Smooth muscle cell of the brain vasculature (primary cell): ENCODE results near the gene LCP2.
A peak's percentile ranks its signal among the peaks of the same experiment; 100 is the strongest.

Source experiments
- DNase-seq: peaks from one replicate; pipeline ENCODE4 v3.0.0-alpha.2; 2012; ENCODE audit warnings: low read depth, low spot score

Gene LCP2

GRCh38 chr5:170296036-170296934 is 1.3 kb downstream of the LCP2 start:
- DNase-seq = no peak

- no peak for DNase-seq
Observed at GRCh38 chr5:170294556-170294955, 3.0 kb downstream of the LCP2 start.

GRCh38 chr5:170294057-170294456 is 3.5 kb downstream of the LCP2 start:
- DNase-seq = no peak

- DNase-seq = no peak
Observed at GRCh38 chr5:170293273-170293672, 4.3 kb downstream of the LCP2 start.

GRCh38 chr5:170292179-170293104 is 5.1 kb downstream of the LCP2 start:
- no peak for DNase-seq

- DNase-seq = no peak
Observed at GRCh38 chr5:170290498-170290897, 7.1 kb downstream of the LCP2 start.

GRCh38 chr5:170289764-170290163 is 7.8 kb downstream of the LCP2 start:
- no peak for DNase-seq

GRCh38 chr5:170289121-170289520 is 8.5 kb downstream of the LCP2 start:
- no peak for DNase-seq

- DNase-seq = no peak
Observed at GRCh38 chr5:170288551-170288950, 9.0 kb downstream of the LCP2 start.

GRCh38 chr5:170288151-170288550 is 9.4 kb downstream of the LCP2 start:
- no peak for DNase-seq

GRCh38 chr5:170287532-170287931 is 10.0 kb downstream of the LCP2 start:
- DNase-seq = peak; percentile 75

GRCh38 chr5:170286386-170286925 is 11.1 kb downstream of the LCP2 start:
- DNase-seq = no peak

- DNase-seq = no peak
Observed at GRCh38 chr5:170285181-170285580, 12.4 kb downstream of the LCP2 start.

GRCh38 chr5:170284231-170284630 is 13.3 kb downstream of the LCP2 start:
- DNase-seq = no peak

- DNase-seq = no peak
Observed at GRCh38 chr5:170283296-170283695, 14.3 kb downstream of the LCP2 start.

GRCh38 chr5:170280011-170280493 is 17.5 kb downstream of the LCP2 start:
- no peak for DNase-seq

- no peak for DNase-seq
Observed at GRCh38 chr5:170279459-170279817, 18.1 kb downstream of the LCP2 start.

GRCh38 chr5:170278611-170279458 is 18.7 kb downstream of the LCP2 start:
- DNase-seq = no peak

GRCh38 chr5:170277867-170278281 is 19.7 kb downstream of the LCP2 start:
- no peak for DNase-seq

GRCh38 chr5:170276140-170276539 is 21.4 kb downstream of the LCP2 start:
- no peak for DNase-seq

- no peak for DNase-seq
Observed at GRCh38 chr5:170275376-170275994, 22.1 kb downstream of the LCP2 start.
